ENCODE results near the gene PLB1.

PLB1 gene

DNA sequence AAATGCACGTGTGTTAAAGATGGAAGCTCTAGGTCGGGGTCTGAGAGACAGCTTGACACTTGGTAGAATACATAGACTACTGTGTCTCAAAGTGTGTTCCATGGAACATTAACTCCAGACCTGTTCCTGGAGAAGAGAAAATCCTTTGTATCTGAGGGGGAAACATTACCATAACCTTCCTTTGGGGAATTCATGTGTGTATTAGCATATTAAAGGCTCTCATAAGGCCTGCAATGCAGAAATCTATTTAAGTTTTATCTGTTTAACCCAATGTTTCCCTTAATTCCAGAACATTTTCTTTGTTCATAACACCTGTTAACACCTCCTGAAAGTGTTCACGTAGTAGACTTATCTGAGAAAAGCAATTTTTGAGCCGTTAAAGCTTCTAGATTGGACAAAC, 99.5 kb downstream of the PLB1 start:
- Histone ChIP-seq H3K4me3 (ENCODE audit: low read length in 2 of 2) (no peak overlapping the region), H3K4me2 (ENCODE audit: insufficient read depth, low read length, poor library complexity, severe bottlenecking) (no peak overlapping the region), H2BK12ac (ENCODE audit: low read length) (no peak overlapping the region), H3K23ac (ENCODE audit: low read depth, low read length, poor library complexity) (no peak overlapping the region), H3K18ac (ENCODE audit: low read length) (no peak overlapping the region), H2BK120ac (ENCODE audit: low read depth, low read length) (no peak overlapping the region), H3K4ac (ENCODE audit: low read length) (no peak overlapping the region), H2BK5ac (ENCODE audit: low read length) (no peak overlapping the region), H3K27ac (replicated peaks; ENCODE audit: low read length) (no peak overlapping the region), H3K36me3 (replicated peaks in 1 of 2; ENCODE audit: control insufficient read depth in 2 of 2, insufficient read depth in 2 of 2, low read length in 2 of 2) (no peaks in the 10 kb centered on the region), H2AK5ac (ENCODE audit: low read depth, low read length) (no peak overlapping the region), H3K14ac (ENCODE audit: low read length) (no peak overlapping the region), H3K9me3 (replicated peaks in 1 of 2; ENCODE audit: control insufficient read depth in 2 of 2, insufficient read depth in 1 of 2, low read depth in 1 of 2, low read length in 2 of 2) (no peaks in the 10 kb centered on the region), H2AFZ (ENCODE audit: low read length) (no peak overlapping the region), H2BK15ac (ENCODE audit: low read length) (no peak overlapping the region), H4K91ac (ENCODE audit: low read depth, low read length, poor library complexity) (no peak overlapping the region), H3K4me1 (ENCODE audit: control insufficient read depth in 2 of 2, insufficient read depth in 1 of 2, low read depth in 1 of 2, low read length in 2 of 2) (peaks cover 9 to 10% of the 10 kb centered on the region in 2 donors), H3K79me1 (ENCODE audit: low read depth, low read length) (no peaks in the 10 kb centered on the region), H3K9ac (ENCODE audit: low read depth, low read length, poor library complexity) (no peak overlapping the region), H3K27me3 (ENCODE audit: control insufficient read depth in 3 of 3, insufficient read depth in 3 of 3, low read depth in 1 of 3, low read length in 3 of 3) (no peaks in the 10 kb centered on the region), H4K8ac (ENCODE audit: low read depth, low read length) (no peak overlapping the region)
- no CpG with 5 or more reads among the region's 4 CpGs for WGBS, 2 donors (ENCODE audit: extremely low coverage in 2 of 2, insufficient read length in 2 of 2, insufficient replicate concordance in 1 of 2)
- no peak for DNase-seq (ENCODE audit: low spot score)

DNA sequence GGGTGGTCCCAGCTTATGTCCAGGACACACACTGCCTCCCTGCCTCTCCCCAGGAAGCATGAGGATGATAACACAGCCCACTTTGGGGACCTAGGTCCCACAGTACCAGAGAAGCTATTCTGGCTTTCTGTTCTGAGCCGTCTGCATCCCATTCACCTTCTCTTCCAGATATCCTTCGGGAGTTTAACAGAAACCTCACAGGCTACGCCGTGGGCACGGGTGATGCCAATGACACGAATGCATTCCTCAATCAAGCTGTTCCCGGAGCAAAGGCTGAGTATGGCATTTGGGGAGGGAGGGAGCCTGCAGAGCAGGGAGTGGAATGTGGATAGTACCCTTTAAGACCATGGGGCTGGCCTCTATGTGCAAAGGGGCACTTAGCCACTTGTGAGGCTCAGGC, 102.6 kb downstream of the PLB1 start:
- Histone ChIP-seq H2AK5ac (ENCODE audit: low read depth, low read length) (no peak overlapping the region), H3K27me3 (ENCODE audit: control insufficient read depth in 3 of 3, insufficient read depth in 3 of 3, low read depth in 1 of 3, low read length in 3 of 3) (peaks cover 0 to 7% (median 0%) of the 10 kb centered on the region in 3 experiments), H3K9me3 (replicated peaks in 1 of 2; ENCODE audit: control insufficient read depth in 2 of 2, insufficient read depth in 1 of 2, low read depth in 1 of 2, low read length in 2 of 2) (no peaks in the 10 kb centered on the region), H3K79me1 (ENCODE audit: low read depth, low read length) (no peaks in the 10 kb centered on the region), H3K4me1 (ENCODE audit: control insufficient read depth in 2 of 2, insufficient read depth in 1 of 2, low read depth in 1 of 2, low read length in 2 of 2) (peaks cover 4 to 9% of the 10 kb centered on the region in 2 donors), H4K8ac (ENCODE audit: low read depth, low read length) (no peak overlapping the region), H4K91ac (ENCODE audit: low read depth, low read length, poor library complexity) (no peak overlapping the region), H3K4me3 (ENCODE audit: low read length in 2 of 2) (no peak overlapping the region), H3K14ac (ENCODE audit: low read length) (no peak overlapping the region), H3K4ac (ENCODE audit: low read length) (no peak overlapping the region), H2BK12ac (ENCODE audit: low read length) (no peak overlapping the region), H3K4me2 (ENCODE audit: insufficient read depth, low read length, poor library complexity, severe bottlenecking) (no peak overlapping the region), H3K36me3 (replicated peaks in 1 of 2; ENCODE audit: control insufficient read depth in 2 of 2, insufficient read depth in 2 of 2, low read length in 2 of 2) (no peaks in the 10 kb centered on the region), H2AFZ (ENCODE audit: low read length) (no peak overlapping the region), H3K23ac (ENCODE audit: low read depth, low read length, poor library complexity) (no peak overlapping the region), H3K9ac (ENCODE audit: low read depth, low read length, poor library complexity) (no peak overlapping the region), H2BK5ac (ENCODE audit: low read length) (no peak overlapping the region), H2BK15ac (ENCODE audit: low read length) (no peak overlapping the region), H3K27ac (replicated peaks; ENCODE audit: low read length) (no peak overlapping the region), H3K18ac (ENCODE audit: low read length) (no peak overlapping the region), H2BK120ac (ENCODE audit: low read depth, low read length) (no peak overlapping the region)
- no CpG with 5 or more reads among the region's 7 CpGs for WGBS, 2 donors (ENCODE audit: extremely low coverage in 2 of 2, insufficient read length in 2 of 2, insufficient replicate concordance in 1 of 2)
- DNase-seq (ENCODE audit: low spot score), result no peak

- Histone ChIP-seq H3K4ac (ENCODE audit: low read length) (no peak overlapping the region), H3K23ac (ENCODE audit: low read depth, low read length, poor library complexity) (no peak overlapping the region), H3K18ac (ENCODE audit: low read length) (no peak overlapping the region), H3K9ac (ENCODE audit: low read depth, low read length, poor library complexity) (no peak overlapping the region), H4K91ac (ENCODE audit: low read depth, low read length, poor library complexity) (no peak overlapping the region), H3K14ac (ENCODE audit: low read length) (no peak overlapping the region), H3K9me3 (replicated peaks in 1 of 2; ENCODE audit: control insufficient read depth in 2 of 2, insufficient read depth in 1 of 2, low read depth in 1 of 2, low read length in 2 of 2) (no peaks in the 10 kb centered on the region), H2BK12ac (ENCODE audit: low read length) (no peak overlapping the region), H4K8ac (ENCODE audit: low read depth, low read length) (no peak overlapping the region), H2BK5ac (ENCODE audit: low read length) (no peak overlapping the region), H2AK5ac (ENCODE audit: low read depth, low read length) (no peak overlapping the region), H3K4me3 (ENCODE audit: low read length in 2 of 2) (no peak overlapping the region), H3K4me1 (ENCODE audit: control insufficient read depth in 2 of 2, insufficient read depth in 1 of 2, low read depth in 1 of 2, low read length in 2 of 2) (peaks cover 2 to 4% of the 10 kb centered on the region in 2 donors), H2BK15ac (ENCODE audit: low read length) (no peak overlapping the region), H3K4me2 (ENCODE audit: insufficient read depth, low read length, poor library complexity, severe bottlenecking) (no peak overlapping the region), H3K27ac (replicated peaks; ENCODE audit: low read length) (no peak overlapping the region), H2BK120ac (ENCODE audit: low read depth, low read length) (no peak overlapping the region), H3K79me1 (ENCODE audit: low read depth, low read length) (no peaks in the 10 kb centered on the region), H3K36me3 (replicated peaks in 1 of 2; ENCODE audit: control insufficient read depth in 2 of 2, insufficient read depth in 2 of 2, low read length in 2 of 2) (no peaks in the 10 kb centered on the region), H2AFZ (ENCODE audit: low read length) (no peak overlapping the region), H3K27me3 (ENCODE audit: control insufficient read depth in 3 of 3, insufficient read depth in 3 of 3, low read depth in 1 of 3, low read length in 3 of 3) (peaks cover 0 to 10% (median 0%) of the 10 kb centered on the region in 3 experiments)
- DNase-seq (ENCODE audit: low spot score), result no peak
- WGBS, 2 donors (ENCODE audit: extremely low coverage in 2 of 2, insufficient read length in 2 of 2, insufficient replicate concordance in 1 of 2), result no CpG with 5 or more reads among the region's 5 CpGs
These were observed 104.3 kb downstream of the PLB1 start for GRCh38 chr2:28600181-28600580.

GRCh38 chr2:28601616-28602015, 105.8 kb downstream of the PLB1 start:
- Histone ChIP-seq H2AK5ac (ENCODE audit: low read depth, low read length) (no peak overlapping the region), H2BK15ac (ENCODE audit: low read length) (no peak overlapping the region), H3K79me1 (ENCODE audit: low read depth, low read length) (no peaks in the 10 kb centered on the region), H3K4ac (ENCODE audit: low read length) (no peak overlapping the region), H3K4me1 (ENCODE audit: control insufficient read depth in 2 of 2, insufficient read depth in 1 of 2, low read depth in 1 of 2, low read length in 2 of 2) (peaks cover 1 to 4% of the 10 kb centered on the region in 2 donors), H3K27me3 (ENCODE audit: control insufficient read depth in 3 of 3, insufficient read depth in 3 of 3, low read depth in 1 of 3, low read length in 3 of 3) (peaks cover 0 to 12% (median 0%) of the 10 kb centered on the region in 3 experiments), H3K4me2 (ENCODE audit: insufficient read depth, low read length, poor library complexity, severe bottlenecking) (no peak overlapping the region), H2AFZ (ENCODE audit: low read length) (no peak overlapping the region), H4K8ac (ENCODE audit: low read depth, low read length) (no peak overlapping the region), H3K4me3 (ENCODE audit: low read length in 2 of 2) (no peak overlapping the region), H3K27ac (replicated peaks; ENCODE audit: low read length) (no peak overlapping the region), H3K14ac (ENCODE audit: low read length) (no peak overlapping the region), H3K23ac (ENCODE audit: low read depth, low read length, poor library complexity) (no peak overlapping the region), H2BK12ac (ENCODE audit: low read length) (no peak overlapping the region), H3K18ac (ENCODE audit: low read length) (no peak overlapping the region), H2BK5ac (ENCODE audit: low read length) (no peak overlapping the region), H2BK120ac (ENCODE audit: low read depth, low read length) (no peak overlapping the region), H3K9ac (ENCODE audit: low read depth, low read length, poor library complexity) (no peak overlapping the region), H3K9me3 (replicated peaks in 1 of 2; ENCODE audit: control insufficient read depth in 2 of 2, insufficient read depth in 1 of 2, low read depth in 1 of 2, low read length in 2 of 2) (no peaks in the 10 kb centered on the region), H4K91ac (ENCODE audit: low read depth, low read length, poor library complexity) (no peak overlapping the region), H3K36me3 (replicated peaks in 1 of 2; ENCODE audit: control insufficient read depth in 2 of 2, insufficient read depth in 2 of 2, low read length in 2 of 2) (no peaks in the 10 kb centered on the region)
- WGBS, 2 donors (ENCODE audit: extremely low coverage in 2 of 2, insufficient read length in 2 of 2, insufficient replicate concordance in 1 of 2), result no CpG with 5 or more reads among the region's 2 CpGs
- no peak for DNase-seq (ENCODE audit: low spot score)
